Activated T-helper 1 cell treated with anti-CD3 and anti-CD28 coated beads, Interleukin-12 subunit alpha, Interleukin-12 subunit beta, Interleukin-2, Interleukin-4 antibody, amounts not matched to agents 30 ng/mL and 10 ng/mL and 1 ng/mL, durations not matched to agents 14 hours and 24 hours and 36 hours (primary cell): ENCODE results near the gene PAPSS2. TPM values are rescaled to one million over a fixed set of nuclear protein-coding genes. Genes with fewer than 3 reads are reported as not detected.

Experiments
- DNase-seq: peaks from one replicate; pipeline ENCODE4 v3.0.0; 2021; ENCODE audit warnings: low spot score
- H3K27ac Mint-ChIP-seq: one replicate; pipeline ENCODE4 v1.8.0; 2021; ENCODE audit warnings: mild to moderate bottlenecking, mixed read lengths
- H3K27me3 Mint-ChIP-seq: one replicate; pipeline ENCODE4 v1.8.0; 2022; ENCODE audit warnings: mild to moderate bottlenecking, moderate library complexity, mixed read lengths; ENCODE audit not compliant: insufficient read depth
- H3K36me3 Mint-ChIP-seq: one replicate; pipeline ENCODE4 v1.8.0; 2021; ENCODE audit warnings: low read depth, mixed read lengths
- H3K4me1 Mint-ChIP-seq: one replicate; pipeline ENCODE4 v1.8.0; 2021; ENCODE audit warnings: low read depth, mixed read lengths
- H3K4me3 Mint-ChIP-seq: one replicate; pipeline ENCODE4 v1.8.0; 2021; ENCODE audit warnings: mild to moderate bottlenecking, moderate library complexity, mixed read lengths
- H3K9me3 Mint-ChIP-seq: one replicate; pipeline ENCODE4 v1.8.0; 2021; ENCODE audit warnings: mixed read lengths
- intact Hi-C: fragments of 100-400 bp; cut with micrococcal nuclease; formaldehyde crosslinking; loops from one replicate; pipeline ENCODE4 v1.15.1; 2024
- total RNA-seq: library from RNA; stranded (reverse); gene quantifications from 2 replicates; pipeline ENCODE4 v1.2.3, GENCODE V29; 2022

The PAPSS2 gene
- total RNA-seq, 1 donor from 2014 or later, result 0.21 TPM

- intact Hi-C loops, result no loop called here
- DNase-seq, result no peak
- Mint-ChIP-seq H3K4me1 (peaks cover 16% of the 10 kb centered on the region), H3K9me3 (no peaks in the 10 kb centered on the region), H3K27me3 (no peaks in the 10 kb centered on the region), H3K4me3 (no peak overlapping the region), H3K27ac (no peak overlapping the region), H3K36me3 (peaks cover 22% of the 10 kb centered on the region)
Measured at GRCh38 chr10:87759551-87759950, 99.9 kb downstream of the PAPSS2 start.

GRCh38 chr10:87760195-87760905 lies 100.7 kb downstream of the PAPSS2 start:
- DNase-seq, result no peak
- no peak overlapping the region for H3K27ac Mint-ChIP-seq
- no peak overlapping the region for H3K4me3 Mint-ChIP-seq
- intact Hi-C loops, result loop anchor here (5.0 kb wide), 1 partner anchor 512 kb away; no protein-coding TSS in a partner anchor
- H3K4me1 Mint-ChIP-seq, result peaks cover 16% of the 10 kb centered on the region
- no peaks in the 10 kb centered on the region for H3K9me3 Mint-ChIP-seq
- H3K36me3 Mint-ChIP-seq, result peaks cover 23% of the 10 kb centered on the region
- no peaks in the 10 kb centered on the region for H3K27me3 Mint-ChIP-seq

- intact Hi-C loops, result loop anchor here (5.0 kb wide), 1 partner anchor 511 kb away; no protein-coding TSS in a partner anchor
- H3K27ac Mint-ChIP-seq, result no peak overlapping the region
Measured at GRCh38 chr10:87761153-87761552, 101.5 kb downstream of the PAPSS2 start.

GRCh38 chr10:87761892-87762291 lies 102.2 kb downstream of the PAPSS2 start:
- Mint-ChIP-seq H3K36me3 (peaks cover 23% of the 10 kb centered on the region), H3K27ac (peak overlapping the region; percentile 56), H3K4me3 (peak overlapping the region; percentile 28), H3K27me3 (no peaks in the 10 kb centered on the region), H3K4me1 (peaks cover 16% of the 10 kb centered on the region), H3K9me3 (no peaks in the 10 kb centered on the region)
- DNase-seq, result peak; percentile 11
- intact Hi-C loops, result loop anchor here (1.0 to 5.0 kb wide), 2 partner anchors 258 to 510 kb away; partner anchors contain the start of gene MINPP1

More at GRCh38 chr10:87761153-87761552, 101.5 kb downstream of the PAPSS2 start:
- no peak overlapping the region for H3K4me3 Mint-ChIP-seq
- no peak for DNase-seq
- peaks cover 26% of the 10 kb centered on the region for H3K36me3 Mint-ChIP-seq
- H3K27me3 Mint-ChIP-seq, result no peaks in the 10 kb centered on the region
- H3K4me1 Mint-ChIP-seq, result peaks cover 16% of the 10 kb centered on the region
- no peaks in the 10 kb centered on the region for H3K9me3 Mint-ChIP-seq

GRCh38 chr10:87763086-87763861 lies 103.6 kb downstream of the PAPSS2 start:
- Mint-ChIP-seq H3K4me1 (peaks cover 16% of the 10 kb centered on the region), H3K27me3 (no peaks in the 10 kb centered on the region), H3K36me3 (peaks cover 30% of the 10 kb centered on the region), H3K9me3 (no peaks in the 10 kb centered on the region), H3K4me3 (no peak overlapping the region), H3K27ac (no peak overlapping the region)
- DNase-seq, result no peak
- intact Hi-C loops, result loop anchor here (5.0 kb wide), 1 partner anchor 509 kb away; no protein-coding TSS in a partner anchor

- intact Hi-C loops, result loop anchor here (5.0 kb wide), 1 partner anchor 508 kb away; no protein-coding TSS in a partner anchor
- no peak overlapping the region for H3K27ac Mint-ChIP-seq
Measured at GRCh38 chr10:87764072-87764934, 104.6 kb downstream of the PAPSS2 start.

GRCh38 chr10:87765666-87766376 lies 106.1 kb downstream of the PAPSS2 start:
- H3K27me3 Mint-ChIP-seq, result no peaks in the 10 kb centered on the region
- H3K4me3 Mint-ChIP-seq, result no peak overlapping the region
- H3K4me1 Mint-ChIP-seq, result peaks cover 10% of the 10 kb centered on the region
- H3K9me3 Mint-ChIP-seq, result no peaks in the 10 kb centered on the region
- no peak for DNase-seq
- intact Hi-C loops, result no loop called here
- no peak overlapping the region for H3K27ac Mint-ChIP-seq
- peaks cover 24% of the 10 kb centered on the region for H3K36me3 Mint-ChIP-seq

More at GRCh38 chr10:87764072-87764934, 104.6 kb downstream of the PAPSS2 start:
- DNase-seq, result no peak
- peaks cover 29% of the 10 kb centered on the region for H3K36me3 Mint-ChIP-seq
- no peaks in the 10 kb centered on the region for H3K27me3 Mint-ChIP-seq
- no peak overlapping the region for H3K4me3 Mint-ChIP-seq
- peaks cover 16% of the 10 kb centered on the region for H3K4me1 Mint-ChIP-seq
- H3K9me3 Mint-ChIP-seq, result no peaks in the 10 kb centered on the region

- H3K4me1 Mint-ChIP-seq, result peaks cover 2% of the 10 kb centered on the region
- H3K9me3 Mint-ChIP-seq, result no peaks in the 10 kb centered on the region
- H3K27ac Mint-ChIP-seq, result no peak overlapping the region
- intact Hi-C loops, result no loop called here
- DNase-seq, result no peak
- peaks cover 24% of the 10 kb centered on the region for H3K36me3 Mint-ChIP-seq
- no peak overlapping the region for H3K4me3 Mint-ChIP-seq
- no peaks in the 10 kb centered on the region for H3K27me3 Mint-ChIP-seq
Measured at GRCh38 chr10:87767253-87767652, 107.6 kb downstream of the PAPSS2 start.

- Mint-ChIP-seq H3K27ac (no peak overlapping the region), H3K4me3 (no peak overlapping the region), H3K36me3 (peaks cover 26% of the 10 kb centered on the region), H3K9me3 (no peaks in the 10 kb centered on the region), H3K4me1 (peaks cover 5% of the 10 kb centered on the region), H3K27me3 (no peaks in the 10 kb centered on the region)
- intact Hi-C loops, result loop anchor here (1.0 to 10.0 kb wide), 3 partner anchors 116 to 677 kb away; partner anchors contain the start of genes GLUD1 and SHLD2
- DNase-seq, result no peak
Measured at GRCh38 chr10:87771871-87772500, 112.3 kb downstream of the PAPSS2 start.

- intact Hi-C loops, result loop anchor here (10.0 kb wide), 1 partner anchor 681 kb away; the partner anchor contains the start of genes GLUD1 and SHLD2
- no peak overlapping the region for H3K27ac Mint-ChIP-seq
- H3K4me1 Mint-ChIP-seq, result peaks cover 5% of the 10 kb centered on the region
- DNase-seq, result no peak
- peaks cover 18% of the 10 kb centered on the region for H3K36me3 Mint-ChIP-seq
- no peaks in the 10 kb centered on the region for H3K27me3 Mint-ChIP-seq
- H3K9me3 Mint-ChIP-seq, result no peaks in the 10 kb centered on the region
- H3K4me3 Mint-ChIP-seq, result no peak overlapping the region
Measured at GRCh38 chr10:87775766-87776165, 116.1 kb downstream of the PAPSS2 start.

- H3K27me3 Mint-ChIP-seq, result no peaks in the 10 kb centered on the region
- H3K4me1 Mint-ChIP-seq, result peaks cover 5% of the 10 kb centered on the region
- DNase-seq, result no peak
- H3K36me3 Mint-ChIP-seq, result peaks cover 20% of the 10 kb centered on the region
- H3K4me3 Mint-ChIP-seq, result no peak overlapping the region
- H3K27ac Mint-ChIP-seq, result no peak overlapping the region
- no peaks in the 10 kb centered on the region for H3K9me3 Mint-ChIP-seq
- intact Hi-C loops, result loop anchor here (10.0 kb wide), 1 partner anchor 682 kb away; the partner anchor contains the start of genes GLUD1 and SHLD2
Measured at GRCh38 chr10:87776328-87776727, 116.7 kb downstream of the PAPSS2 start.
